Rectal smooth muscle tissue (tissue), 1 donor: ENCODE measurements around the gene MACROH2A2.
"Not testable (repeated sequence)": the region's sequence is repeated elsewhere in the genome, so short reads cannot be mapped to it uniquely, and the experiment has no call there.

Experiments used
- H3K27ac ChIP-seq: one replicate; pipeline ENCODE4 v1.7.0; 2013; ENCODE audit warnings: low read depth, low read length, inconsistent platforms
- H3K27me3 ChIP-seq: one replicate; pipeline ENCODE4 v1.7.0; 2013; ENCODE audit warnings: low read length; ENCODE audit not compliant: control insufficient read depth, insufficient read depth
- H3K36me3 ChIP-seq: one replicate; pipeline ENCODE4 v1.7.0; 2013; ENCODE audit warnings: low read length; ENCODE audit not compliant: control insufficient read depth, insufficient read depth
- H3K4me1 ChIP-seq: one replicate; pipeline ENCODE4 v1.7.0; 2013; ENCODE audit warnings: low read length; ENCODE audit not compliant: control insufficient read depth, insufficient read depth
- H3K4me3 ChIP-seq: one replicate; pipeline ENCODE4 v1.7.0; 2013; ENCODE audit warnings: low read length
- H3K9ac ChIP-seq: one replicate; pipeline ENCODE4 v1.7.0; 2013; ENCODE audit warnings: low read length

Gene MACROH2A2

GRCh38 chr10:70094250-70094649 lies 41.6 kb downstream of the MACROH2A2 start:
- Histone ChIP-seq H3K27me3 (no peaks in the 10 kb centered on the region), H3K36me3 (peaks cover 11% of the 10 kb centered on the region), H3K27ac (no peak overlapping the region), H3K9ac (no peak overlapping the region), H3K4me3 (no peak overlapping the region), H3K4me1 (no peaks in the 10 kb centered on the region)

- Histone ChIP-seq H3K27ac (no peak overlapping the region), H3K36me3 (peaks cover 16% of the 10 kb centered on the region), H3K27me3 (no peaks in the 10 kb centered on the region), H3K4me1 (no peaks in the 10 kb centered on the region), H3K4me3 (no peak overlapping the region), H3K9ac (no peak overlapping the region)
Measured at GRCh38 chr10:70096016-70096704, 43.5 kb downstream of the MACROH2A2 start.

- Histone ChIP-seq H3K9ac (no peak overlapping the region), H3K27me3 (no peaks in the 10 kb centered on the region), H3K27ac (no peak overlapping the region), H3K4me3 (no peak overlapping the region), H3K4me1 (no peaks in the 10 kb centered on the region), H3K36me3 (peaks cover 17% of the 10 kb centered on the region)
Measured at GRCh38 chr10:70096705-70097420, 44.2 kb downstream of the MACROH2A2 start.

- no peak overlapping the region for H3K4me3 ChIP-seq
- peaks cover 20% of the 10 kb centered on the region for H3K36me3 ChIP-seq
- H3K9ac ChIP-seq: no peak overlapping the region
Measured at GRCh38 chr10:70097459-70097858, 44.8 kb downstream of the MACROH2A2 start.

GRCh38 chr10:70098271-70098670 lies 45.6 kb downstream of the MACROH2A2 start:
- no peaks in the 10 kb centered on the region for H3K27me3 ChIP-seq

More at GRCh38 chr10:70097459-70097858, 44.8 kb downstream of the MACROH2A2 start:
- Histone ChIP-seq H3K4me1 (no peaks in the 10 kb centered on the region), H3K27me3 (no peaks in the 10 kb centered on the region), H3K27ac (no peak overlapping the region)

GRCh38 chr10:70101068-70101562 lies 48.5 kb downstream of the MACROH2A2 start:
- peaks cover 13% of the 10 kb centered on the region for H3K36me3 ChIP-seq
- not testable (repeated sequence) for H3K27ac ChIP-seq, H3K4me3 ChIP-seq, H3K27me3 ChIP-seq, H3K9ac ChIP-seq, H3K4me1 ChIP-seq

More at GRCh38 chr10:70098271-70098670, 45.6 kb downstream of the MACROH2A2 start:
- no peaks in the 10 kb centered on the region for H3K4me1 ChIP-seq
- no peak overlapping the region for H3K9ac ChIP-seq
- peaks cover 15% of the 10 kb centered on the region for H3K36me3 ChIP-seq
- no peak overlapping the region for H3K4me3 ChIP-seq
- H3K27ac ChIP-seq: no peak overlapping the region

GRCh38 chr10:70101668-70102067 lies 49.0 kb downstream of the MACROH2A2 start:
- H3K27ac ChIP-seq: no peak overlapping the region
- peaks cover 13% of the 10 kb centered on the region for H3K36me3 ChIP-seq
- H3K4me3 ChIP-seq: no peak overlapping the region
- no peak overlapping the region for H3K9ac ChIP-seq
- H3K27me3 ChIP-seq: no peaks in the 10 kb centered on the region
- H3K4me1 ChIP-seq: no peaks in the 10 kb centered on the region

GRCh38 chr10:70106958-70107791 lies 54.5 kb downstream of the MACROH2A2 start:
- H3K36me3 ChIP-seq: peaks cover under 1% of the 10 kb centered on the region
- no peaks in the 10 kb centered on the region for H3K4me1 ChIP-seq
- H3K27ac ChIP-seq: no peak overlapping the region
- no peak overlapping the region for H3K9ac ChIP-seq
- no peaks in the 10 kb centered on the region for H3K27me3 ChIP-seq
- no peak overlapping the region for H3K4me3 ChIP-seq

GRCh38 chr10:70109064-70109729 lies 56.6 kb downstream of the MACROH2A2 start:
- H3K4me1 ChIP-seq: no peaks in the 10 kb centered on the region
- H3K27ac ChIP-seq: no peak overlapping the region
- no peak overlapping the region for H3K4me3 ChIP-seq
- H3K9ac ChIP-seq: no peak overlapping the region
- no peaks in the 10 kb centered on the region for H3K27me3 ChIP-seq
- peaks cover 11% of the 10 kb centered on the region for H3K36me3 ChIP-seq

- no peak overlapping the region for H3K9ac ChIP-seq
- no peak overlapping the region for H3K4me3 ChIP-seq
- H3K36me3 ChIP-seq: peaks cover 19% of the 10 kb centered on the region
- no peaks in the 10 kb centered on the region for H3K27me3 ChIP-seq
- no peak overlapping the region for H3K27ac ChIP-seq
- no peaks in the 10 kb centered on the region for H3K4me1 ChIP-seq
Measured at GRCh38 chr10:70111496-70111895, 58.9 kb downstream of the MACROH2A2 start.

GRCh38 chr10:70112071-70112470 lies 59.4 kb downstream of the MACROH2A2 start:
- H3K9ac ChIP-seq: no peak overlapping the region

GRCh38 chr10:70114902-70115301 lies 62.3 kb downstream of the MACROH2A2 start:
- no peaks in the 10 kb centered on the region for H3K4me1 ChIP-seq
- H3K9ac ChIP-seq: no peak overlapping the region
- no peak overlapping the region for H3K27ac ChIP-seq
- no peaks in the 10 kb centered on the region for H3K27me3 ChIP-seq
- no peak overlapping the region for H3K4me3 ChIP-seq
- peaks cover 26% of the 10 kb centered on the region for H3K36me3 ChIP-seq

More at GRCh38 chr10:70112071-70112470, 59.4 kb downstream of the MACROH2A2 start:
- H3K27ac ChIP-seq: no peak overlapping the region
- no peaks in the 10 kb centered on the region for H3K27me3 ChIP-seq
- H3K36me3 ChIP-seq: peaks cover 19% of the 10 kb centered on the region
- no peaks in the 10 kb centered on the region for H3K4me1 ChIP-seq
- H3K4me3 ChIP-seq: no peak overlapping the region
